ENCODE measurements around the gene METTL9. TPM values are rescaled to one million over a fixed set of nuclear protein-coding genes. Genes with fewer than 3 reads are reported as not detected.
"Not testable (repeated sequence)": the region's sequence is repeated elsewhere in the genome, so short reads cannot be mapped to it uniquely, and the experiment has no call there.

The METTL9 gene
- total RNA-seq, 4 donors from 2014 or later = 128 to 162 (median 140) TPM

- intact Hi-C loops (cut with DNase I; ENCODE audit: low total_unique reads) = no loop called here
- no peak for TF ChIP-seq CTCF (IDR thresholded peaks at IDR 0.05)
- 24 to 28% methylated on average over 6 of the region's 6 CpGs for WGBS, 2 donors
- DNase-seq (ENCODE audit: low spot score in 2 of 2) = peak in 1 of 2 donors; percentile 71
- no peak overlapping the region for H3K4me3 ChIP-seq (ENCODE audit: low read depth, poor library complexity, severe bottlenecking)
Observed at GRCh38 chr16:21626659-21627277, 27.4 kb downstream of the METTL9 start.

- 97 to 98% methylated on average over 5 of the region's 5 CpGs for WGBS, 2 donors
- no peak for DNase-seq (ENCODE audit: low spot score in 2 of 2)
- TF ChIP-seq CTCF (IDR thresholded peaks at IDR 0.05) = no peak
- no peak for TF ChIP-seq POLR2A (IDR thresholded peaks at IDR 0.05)
- no peak overlapping the region for H3K4me3 ChIP-seq (ENCODE audit: low read depth, poor library complexity, severe bottlenecking)
- intact Hi-C loops (cut with DNase I; ENCODE audit: low total_unique reads) = no loop called here
Observed at GRCh38 chr16:21628121-21628726, 28.8 kb downstream of the METTL9 start.

- no peak overlapping the region for H3K4me3 ChIP-seq (ENCODE audit: low read depth, poor library complexity, severe bottlenecking)
- WGBS, 2 donors = 66 to 70% methylated on average over 5 of the region's 5 CpGs
- intact Hi-C loops (cut with DNase I; ENCODE audit: low total_unique reads) = no loop called here
- no peak for TF ChIP-seq CTCF (IDR thresholded peaks at IDR 0.05)
- TF ChIP-seq POLR2A (IDR thresholded peaks at IDR 0.05) = no peak
- DNase-seq (ENCODE audit: low spot score in 2 of 2) = no peak
Observed at GRCh38 chr16:21628772-21629171, 29.4 kb downstream of the METTL9 start.

- H3K4me3 ChIP-seq (ENCODE audit: low read depth, poor library complexity, severe bottlenecking); intact Hi-C loops (cut with DNase I; ENCODE audit: low total_unique reads); DNase-seq (ENCODE audit: low spot score in 2 of 2): not testable (repeated sequence)
- WGBS, 2 donors = 98% methylated on average over 36 to 37 of the region's 37 CpGs
Observed at GRCh38 chr16:21629616-21630539, 30.5 kb downstream of the METTL9 start.

GRCh38 chr16:21630866-21631265 is 31.5 kb downstream of the METTL9 start:
- WGBS, 2 donors = 50 to 58% methylated on average over 6 of the region's 6 CpGs
- intact Hi-C loops (cut with DNase I; ENCODE audit: low total_unique reads); DNase-seq (ENCODE audit: low spot score in 2 of 2); H3K4me3 ChIP-seq (ENCODE audit: low read depth, poor library complexity, severe bottlenecking): not testable (repeated sequence)

GRCh38 chr16:21631376-21631775 is 32.0 kb downstream of the METTL9 start:
- intact Hi-C loops (cut with DNase I; ENCODE audit: low total_unique reads); DNase-seq (ENCODE audit: low spot score in 2 of 2); H3K4me3 ChIP-seq (ENCODE audit: low read depth, poor library complexity, severe bottlenecking): not testable (repeated sequence)
- 57 to 64% methylated on average over 8 of the region's 8 CpGs for WGBS, 2 donors

GRCh38 chr16:21631951-21632575 is 32.7 kb downstream of the METTL9 start:
- intact Hi-C loops (cut with DNase I; ENCODE audit: low total_unique reads); DNase-seq (ENCODE audit: low spot score in 2 of 2); H3K4me3 ChIP-seq (ENCODE audit: low read depth, poor library complexity, severe bottlenecking): not testable (repeated sequence)
- 64 to 72% methylated on average over 5 of the region's 5 CpGs for WGBS, 2 donors
